Esophagus squamous epithelium (tissue), 5 donors: ENCODE measurements around the gene KPNA3. TPM values are rescaled to one million over a fixed set of nuclear protein-coding genes. Genes with fewer than 3 reads are reported as not detected.

Experiments used
- DNase-seq: peaks from one replicate; lab custom pipeline; 2025; lab: John Stamatoyannopoulos, UW
- H3K27ac ChIP-seq, 4 donors: fragments of 200-600 bp; sonication (generic); one replicate each; pipeline ENCODE4 v1.5.1; 2016 to 2019; ENCODE audit warnings: mild to moderate bottlenecking in 1 of 4
- H3K27me3 ChIP-seq, 4 donors: fragments of 200-600 bp; sonication (generic); 1 replicate in 3 of 4; 2 replicates in 1 of 4; pipeline versions ENCODE4 v1.5.1 to v1.6.0; 2017 to 2021; ENCODE audit warnings: antibody characterized with exemption in 1 of 4
- H3K36me3 ChIP-seq, 3 donors: fragments of 200-600 bp; sonication (generic); one replicate each; pipeline ENCODE4 v1.5.1; 2016 to 2019
- H3K4me1 ChIP-seq, 3 donors: fragments of 200-600 bp; sonication (generic); one replicate each; pipeline ENCODE4 v1.5.1; 2017 to 2019
- H3K4me3 ChIP-seq, 4 donors: fragments of 200-600 bp; sonication (generic); 1 replicate in 3 of 4; 2 replicates in 1 of 4; pipeline ENCODE4 v1.5.1; 2016 to 2019; ENCODE audit warnings: mild to moderate bottlenecking in 2 of 4, moderate library complexity in 1 of 4
- H3K9me3 ChIP-seq, 3 donors: fragments of 200-600 bp; sonication (generic); one replicate each; pipeline ENCODE4 v1.5.1; 2016 to 2019
- POLR2A ChIP-seq, 4 donors: fragments of 450-650 bp; IDR thresholded peaks; one replicate each; pipeline ENCODE4 v1.6.1; 2017; ENCODE audit warnings: antibody characterized with exemption in 4 of 4, mild to moderate bottlenecking in 4 of 4, moderate library complexity in 3 of 4
- WGBS, 2 donors: methylation state at CpG; one replicate each; pipeline ENCODE4 v1.1.5; 2018; 5-methylcytosine and 5-hydroxymethylcytosine counted together
- intact Hi-C: fragments of 100-400 bp; cut with DNase I; formaldehyde crosslinking; loops from one replicate; pipeline ENCODE4 v1.15.0; 2022
- total RNA-seq, 4 donors: library from RNA; depleted of rRNA; stranded (reverse); fragments of >200 nt; gene quantifications; one replicate each; pipeline ENCODE4 v1.1.0, GENCODE V29; 2016
- TF ChIP-seq, protein P1 (sequence below), 6 experiments: fragments of 450-650 bp in 4 of 6; fragments of 200-600 bp in 2 of 6; sonication (generic) in 2 of 6; IDR thresholded peaks; one replicate each; pipeline ENCODE4 v1.5.1; 2016 to 2019; ENCODE audit warnings: antibody characterized with exemption in 6 of 6, mild to moderate bottlenecking in 4 of 6, moderate library complexity in 4 of 6
- donor health status: DM: yes; HTN: yes; CAD: no.

KPNA3 gene
- total RNA-seq, 4 donors from 2014 or later: 19.7 to 35.0 (median 25.4) TPM

DNA sequence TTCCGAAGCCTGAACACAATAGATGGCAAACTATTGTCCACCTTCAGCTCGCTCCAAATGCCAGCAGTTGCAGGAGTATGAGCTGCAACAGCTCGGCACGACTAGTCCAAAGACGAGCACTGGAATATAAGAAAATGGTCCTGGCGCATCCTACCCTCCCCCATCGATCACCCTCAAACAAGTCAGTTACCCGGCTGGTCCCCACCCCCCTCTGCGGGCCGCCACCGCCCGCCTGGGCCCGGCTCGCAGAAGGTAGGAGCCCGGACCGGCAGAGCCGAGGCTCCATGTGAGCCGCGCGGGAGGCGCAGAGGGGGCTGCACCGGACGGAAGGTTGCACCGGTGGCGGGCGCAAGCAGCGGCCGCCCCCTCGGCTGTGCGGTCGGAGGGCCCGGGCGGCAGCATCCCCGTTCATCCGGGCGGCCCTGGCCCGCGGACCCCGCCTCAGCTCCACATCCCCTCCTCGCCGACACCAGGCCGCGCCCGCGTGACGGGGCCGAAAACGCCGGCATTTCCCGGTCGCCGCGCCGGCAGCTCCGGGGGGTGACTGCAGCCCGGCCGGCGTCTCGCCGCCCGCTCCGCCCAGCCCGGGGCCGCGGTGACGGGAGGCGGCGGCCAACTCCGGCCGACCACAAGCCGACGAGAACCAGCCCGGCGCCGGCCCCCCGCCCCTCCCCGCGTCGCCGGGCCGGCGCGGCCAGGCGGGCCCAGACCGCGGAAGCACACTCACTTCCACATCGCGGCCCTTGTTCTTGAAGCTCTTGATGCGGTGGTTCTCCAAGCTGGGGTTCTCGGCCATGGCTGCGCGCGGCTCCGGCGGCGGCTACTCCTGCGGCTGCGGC, 552 bp downstream of the KPNA3 start:
- WGBS, 2 donors: 2% methylated on average over 5 to 9 of the region's 98 CpGs
- Histone ChIP-seq H3K36me3 (no peaks in the 10 kb centered on the region), H3K27ac (peak overlapping the region; percentile 88 to 99 (median 99)), H3K4me3 (peak overlapping the region; percentile 80 to 100 (median 91)), H3K27me3 (no peaks in the 10 kb centered on the region), H3K4me1 (peaks cover 5 to 44% (median 13%) of the 10 kb centered on the region in 3 donors), H3K9me3 (no peaks in the 10 kb centered on the region)
- no peak for DNase-seq
- TF ChIP-seq POLR2A (IDR thresholded peaks at IDR 0.05): no peak
- TF ChIP-seq, protein P1, sequence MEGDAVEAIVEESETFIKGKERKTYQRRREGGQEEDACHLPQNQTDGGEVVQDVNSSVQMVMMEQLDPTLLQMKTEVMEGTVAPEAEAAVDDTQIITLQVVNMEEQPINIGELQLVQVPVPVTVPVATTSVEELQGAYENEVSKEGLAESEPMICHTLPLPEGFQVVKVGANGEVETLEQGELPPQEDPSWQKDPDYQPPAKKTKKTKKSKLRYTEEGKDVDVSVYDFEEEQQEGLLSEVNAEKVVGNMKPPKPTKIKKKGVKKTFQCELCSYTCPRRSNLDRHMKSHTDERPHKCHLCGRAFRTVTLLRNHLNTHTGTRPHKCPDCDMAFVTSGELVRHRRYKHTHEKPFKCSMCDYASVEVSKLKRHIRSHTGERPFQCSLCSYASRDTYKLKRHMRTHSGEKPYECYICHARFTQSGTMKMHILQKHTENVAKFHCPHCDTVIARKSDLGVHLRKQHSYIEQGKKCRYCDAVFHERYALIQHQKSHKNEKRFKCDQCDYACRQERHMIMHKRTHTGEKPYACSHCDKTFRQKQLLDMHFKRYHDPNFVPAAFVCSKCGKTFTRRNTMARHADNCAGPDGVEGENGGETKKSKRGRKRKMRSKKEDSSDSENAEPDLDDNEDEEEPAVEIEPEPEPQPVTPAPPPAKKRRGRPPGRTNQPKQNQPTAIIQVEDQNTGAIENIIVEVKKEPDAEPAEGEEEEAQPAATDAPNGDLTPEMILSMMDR (IDR thresholded peaks at IDR 0.05): no peak
- intact Hi-C loops: no loop called here

DNA sequence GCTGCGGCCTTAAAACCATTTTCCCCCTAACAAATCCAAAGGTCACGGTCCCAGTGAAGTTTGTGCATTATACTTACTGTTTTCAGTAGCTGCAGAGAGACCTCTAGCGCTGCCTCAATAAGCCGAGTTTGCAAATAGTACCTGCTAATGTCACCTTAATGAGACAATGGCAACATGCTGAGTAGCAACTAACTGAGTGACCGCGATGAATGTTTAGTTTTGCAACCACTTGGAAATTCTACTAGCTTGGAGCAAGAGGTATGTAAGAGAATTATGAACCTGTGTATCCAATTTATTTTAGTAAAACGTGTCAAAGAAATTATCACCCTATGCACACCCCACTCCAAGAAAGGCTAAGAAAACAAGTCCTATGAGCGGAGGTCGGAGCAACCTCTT, 1.2 kb downstream of the KPNA3 start:
- Histone ChIP-seq H3K4me3 (peak overlapping the region; percentile 80 to 100 (median 91)), H3K9me3 (no peaks in the 10 kb centered on the region), H3K36me3 (no peaks in the 10 kb centered on the region), H3K27me3 (no peaks in the 10 kb centered on the region), H3K4me1 (peaks cover 5 to 47% (median 13%) of the 10 kb centered on the region in 3 donors), H3K27ac (peak overlapping the region; percentile 88 to 99 (median 99))
- intact Hi-C loops: no loop called here
- DNase-seq: no peak
- 1 to 5% methylated on average over 9 of the region's 9 CpGs for WGBS, 2 donors
- TF ChIP-seq, protein P1 (IDR thresholded peaks at IDR 0.05): peak in 1 of 6 experiments; percentile 5
- TF ChIP-seq POLR2A (IDR thresholded peaks at IDR 0.05): no peak

DNA sequence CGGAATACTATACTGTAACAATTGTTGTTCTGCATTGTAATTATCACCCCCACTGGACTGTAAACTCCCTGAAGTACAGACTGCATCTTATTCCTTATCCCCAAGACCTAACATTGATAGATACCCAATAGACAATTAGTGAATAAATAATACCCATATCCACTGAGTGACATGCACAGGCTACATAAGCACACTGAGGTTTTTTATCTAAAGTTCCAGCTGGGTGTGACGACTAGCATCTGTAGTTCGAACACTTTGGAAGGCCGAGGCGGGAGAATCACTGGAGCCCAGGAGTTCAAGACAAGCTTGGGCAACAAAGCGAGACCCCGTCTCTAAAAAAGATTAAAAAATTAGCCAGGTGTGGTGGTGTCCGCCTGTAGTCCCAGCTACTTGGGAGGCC, 2.5 kb downstream of the KPNA3 start:
- Histone ChIP-seq H3K9me3 (no peaks in the 10 kb centered on the region), H3K27ac (no peak overlapping the region), H3K27me3 (no peaks in the 10 kb centered on the region), H3K4me1 (peaks cover 5 to 47% (median 13%) of the 10 kb centered on the region in 3 donors), H3K36me3 (no peaks in the 10 kb centered on the region), H3K4me3 (no peak overlapping the region)
- intact Hi-C loops: loop anchor here (10.0 kb wide), 1 partner anchor 105 kb away; no protein-coding TSS in a partner anchor
- TF ChIP-seq POLR2A (IDR thresholded peaks at IDR 0.05): no peak
- TF ChIP-seq, protein P1 (IDR thresholded peaks at IDR 0.05): no peak
- DNase-seq: no peak
- 90 to 96% methylated on average over 8 of the region's 8 CpGs for WGBS, 2 donors

DNA sequence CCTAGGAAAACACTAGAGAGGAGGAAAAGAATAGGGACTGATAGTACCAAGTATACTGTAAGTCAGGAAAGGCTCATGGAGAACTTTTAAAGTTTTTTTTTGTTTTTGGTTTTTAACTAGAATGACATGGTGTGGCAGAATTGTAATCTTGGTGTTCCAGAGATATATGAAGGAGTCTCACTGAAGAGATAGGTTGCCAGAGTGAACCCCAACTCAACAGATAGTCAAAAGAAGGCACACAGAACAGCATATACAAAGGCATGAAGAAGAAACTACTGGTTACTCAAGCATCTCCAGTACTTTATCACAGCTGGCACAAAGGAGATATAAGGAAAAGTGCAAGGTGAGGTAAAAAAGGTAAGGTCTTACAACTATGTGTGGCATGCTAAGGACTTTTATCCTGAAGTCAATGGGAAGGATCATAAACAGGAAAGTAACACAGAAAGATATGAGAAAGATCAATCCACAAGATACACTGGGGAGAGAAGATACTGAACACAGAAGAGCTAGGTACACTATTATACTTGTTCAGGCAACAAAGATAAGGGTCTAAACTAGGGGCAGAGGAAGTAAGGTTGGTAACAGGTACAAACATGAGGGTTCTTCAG, 6.0 kb downstream of the KPNA3 start:
- Histone ChIP-seq H3K27me3 (no peaks in the 10 kb centered on the region), H3K4me1 (peaks cover 0 to 51% (median 7%) of the 10 kb centered on the region in 3 donors), H3K4me3 (no peak overlapping the region), H3K9me3 (no peaks in the 10 kb centered on the region), H3K36me3 (no peaks in the 10 kb centered on the region), H3K27ac (no peak overlapping the region)
- DNase-seq: no peak
- TF ChIP-seq, protein P1 (IDR thresholded peaks at IDR 0.05): no peak
- no peak for TF ChIP-seq POLR2A (IDR thresholded peaks at IDR 0.05)
- intact Hi-C loops: loop anchor here (10.0 kb wide), 1 partner anchor 102 kb away; no protein-coding TSS in a partner anchor
